Gastroesophageal sphincter (tissue), 3 donors: Measurements from ENCODE around the gene INSR.

Experiments used
- CTCF ChIP-seq, 4 experiments: fragments of 200-600 bp in 2 of 4; fragments of 450-650 bp in 2 of 4; sonication (generic) in 1 of 4; IDR thresholded peaks; one replicate each; pipeline ENCODE4 v1.5.1; 2017 to 2019; ENCODE audit warnings: antibody characterized with exemption in 4 of 4, mild to moderate bottlenecking in 2 of 4, moderate library complexity in 2 of 4
- POLR2AphosphoS5 ChIP-seq: sonication (generic); formaldehyde crosslinking; IDR thresholded peaks from one replicate; pipeline ENCODE4 v1.6.1; 2017; ENCODE audit warnings: antibody characterized with exemption

GRCh38 chr19:7294558-7295212 lies 471 bp upstream of the INSR start:
- TF ChIP-seq CTCF (IDR thresholded peaks at IDR 0.05), result peak in 3 of 4 experiments; percentile 49 to 70 (median 57)
- no peak for TF ChIP-seq POLR2AphosphoS5
